ENCODE measurements around the gene TNS2. TPM values are rescaled to one million over a fixed set of nuclear protein-coding genes. Genes with fewer than 3 reads are reported as not detected.

TNS2 gene
- 43.2 to 68.0 TPM (median 59.7 TPM) in 5 replicates for total RNA-seq (2022; extraction: Qiagen RNA extraction)

GRCh38 chr12:53049571-53050318, at the start of gene TNS2:
TNS2 (plus strand) TSS chr12:53050065; CDS start chr12:53050186, 121 bp downstream.

GRCh38 chr12:53005986-53006809, 43.7 kb upstream of the TNS2 start, which contains the start of gene EIF4B:
EIF4B (plus strand) TSS chr12:53006456; CDS start chr12:53006484, 28 bp downstream.

GRCh38 chr12:53079226-53080117, 29.6 kb downstream of the TNS2 start, which contains the start of gene SPRYD3:
SPRYD3 (minus strand) TSS chr12:53079390; CDS start chr12:53079333, 57 bp downstream.

GRCh38 chr12:53097564-53098353, 47.9 kb downstream of the TNS2 start, which contains the start of gene IGFBP6:
IGFBP6 (plus strand) TSS chr12:53097667; CDS start chr12:53097718, 51 bp downstream.

GRCh38 chr12:53102883-53103807, 53.3 kb downstream of the TNS2 start, which contains the start of gene SOAT2:
SOAT2 (plus strand) TSS chr12:53103486; CDS start chr12:53103578, 92 bp downstream.

Other genes with a start within 250 kb of the TNS2 start
- gene KRT4, start 235.9 kb upstream of the TNS2 start, total RNA-seq (2022; extraction: Qiagen RNA extraction), result 2.1 to 3.6 TPM (median 2.7 TPM) in 5 replicates
- 0.05 to 0.10 TPM (median 0.07 TPM) in 4 of 5 replicates, not detected in the other for gene KRT79, start 215.8 kb upstream of the TNS2 start, total RNA-seq (2022; extraction: Qiagen RNA extraction)
- gene KRT78, start 201.1 kb upstream of the TNS2 start, total RNA-seq (2022; extraction: Qiagen RNA extraction), result 0.04 to 0.13 TPM (median 0.07 TPM) in 5 replicates
- gene KRT8, start 145.0 kb upstream of the TNS2 start, total RNA-seq (2022; extraction: Qiagen RNA extraction), result 4,552 to 5,559 TPM (median 5,427 TPM) in 5 replicates
- 3,062 to 3,782 TPM (median 3,614 TPM) in 5 replicates for gene KRT18, start 100.9 kb upstream of the TNS2 start, total RNA-seq (2022; extraction: Qiagen RNA extraction)
- 230 to 453 TPM (median 274 TPM) in 5 replicates for gene EIF4B, start 43.6 kb upstream of the TNS2 start, total RNA-seq (2022; extraction: Qiagen RNA extraction)
- 35.1 to 38.6 TPM (median 37.6 TPM) in 5 replicates for gene SPRYD3, start 29.3 kb downstream of the TNS2 start, total RNA-seq (2022; extraction: Qiagen RNA extraction)
- gene IGFBP6, start 47.6 kb downstream of the TNS2 start, total RNA-seq (2022; extraction: Qiagen RNA extraction), result 143 to 250 TPM (median 245 TPM) in 5 replicates
- 0.07 to 0.30 TPM (median 0.24 TPM) in 5 replicates for gene SOAT2, start 53.4 kb downstream of the TNS2 start, total RNA-seq (2022; extraction: Qiagen RNA extraction)
- gene ZNF740, start 130.7 kb downstream of the TNS2 start, total RNA-seq (2022; extraction: Qiagen RNA extraction), result 13.3 to 15.6 TPM (median 14.4 TPM) in 5 replicates
- 4.8 to 6.8 TPM (median 5.9 TPM) in 5 replicates for gene CSAD, start 130.9 kb downstream of the TNS2 start, total RNA-seq (2022; extraction: Qiagen RNA extraction)
- gene ITGB7, start 157.2 kb downstream of the TNS2 start, total RNA-seq (2022; extraction: Qiagen RNA extraction), result 0.22 to 0.46 TPM (median 0.36 TPM) in 5 replicates
- gene RARG, start 182.1 kb downstream of the TNS2 start, total RNA-seq (2022; extraction: Qiagen RNA extraction), result 21.1 to 25.7 TPM (median 22.7 TPM) in 5 replicates
- gene ESPL1, start 218.2 kb downstream of the TNS2 start, total RNA-seq (2022; extraction: Qiagen RNA extraction), result 15.3 to 20.4 TPM (median 18.2 TPM) in 5 replicates
- 457 to 527 TPM (median 485 TPM) in 5 replicates for gene PFDN5, start 245.5 kb downstream of the TNS2 start, total RNA-seq (2022; extraction: Qiagen RNA extraction)
- 67.4 to 95.0 TPM (median 90.4 TPM) in 5 replicates for gene MYG1, start 249.6 kb downstream of the TNS2 start, total RNA-seq (2022; extraction: Qiagen RNA extraction)